ENCODE data around the gene NLN.
A peak's percentile ranks its signal among the peaks of the same experiment; 100 is the strongest.

NLN gene

DNA sequence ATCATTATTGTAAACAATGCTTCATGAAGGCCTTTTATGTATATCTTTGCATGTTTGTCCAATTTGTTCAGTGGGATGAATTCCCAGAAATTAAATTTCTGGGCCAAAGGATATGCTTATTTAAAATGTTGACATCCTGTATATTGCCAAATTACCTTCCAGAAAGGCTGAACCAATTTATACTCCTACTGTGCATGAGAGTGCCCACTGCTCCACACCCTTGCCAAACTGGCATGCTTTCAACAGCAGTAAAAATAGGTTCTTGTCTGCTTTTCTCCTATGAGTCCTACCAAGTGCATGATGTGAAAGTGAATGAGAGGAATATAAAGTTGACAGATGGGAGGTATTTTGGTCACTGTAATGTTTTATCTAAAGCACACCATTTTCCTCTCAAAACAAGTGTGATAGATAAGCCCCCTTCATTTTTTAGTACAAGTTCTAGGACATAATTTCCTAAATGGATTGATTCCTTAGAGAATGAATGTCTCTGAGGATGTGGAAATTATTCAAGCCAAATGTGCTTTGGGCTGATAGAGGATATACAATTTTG is 133.8 kb downstream of the NLN start:
- TF ChIP-seq CTCF (IDR thresholded peaks at IDR 0.05; ENCODE audit: low read depth, low read length) (no peak), POLR2A (IDR thresholded peaks at IDR 0.05; ENCODE audit: extremely low read depth, insufficient read length) (no peak), MYC (IDR thresholded peaks at IDR 0.05; ENCODE audit: low read depth, low read length) (no peak)
- TF ChIP-seq, protein P1, sequence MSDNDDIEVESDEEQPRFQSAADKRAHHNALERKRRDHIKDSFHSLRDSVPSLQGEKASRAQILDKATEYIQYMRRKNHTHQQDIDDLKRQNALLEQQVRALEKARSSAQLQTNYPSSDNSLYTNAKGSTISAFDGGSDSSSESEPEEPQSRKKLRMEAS (IDR thresholded peaks at IDR 0.05; ENCODE audit: low read depth, low read length), result no peak
- DNase-seq (ENCODE audit: low read depth), result no peak
- H3K4me3 ChIP-seq (ENCODE audit: low read depth, low read length), result no peak overlapping the region

DNA sequence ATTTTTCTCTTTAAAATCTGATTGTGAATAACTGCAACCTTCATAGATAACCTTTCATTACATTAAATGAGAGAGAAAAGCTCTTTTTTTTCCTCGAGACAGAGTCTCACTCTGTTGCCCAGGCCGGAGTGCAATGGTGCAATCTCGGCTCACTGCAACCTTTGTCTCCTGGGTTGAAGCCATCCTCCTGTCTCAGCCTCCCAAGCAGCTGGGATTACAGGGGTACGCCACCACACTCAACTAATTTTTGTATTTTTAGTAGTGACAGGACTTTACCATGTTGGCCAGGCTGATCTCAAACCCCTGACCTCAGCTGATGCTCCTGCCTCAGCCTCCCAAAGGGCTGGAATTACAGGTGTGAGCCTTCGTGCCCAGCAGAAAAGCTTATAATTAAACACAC is 134.5 kb downstream of the NLN start:
- no peak for TF ChIP-seq MYC (IDR thresholded peaks at IDR 0.05; ENCODE audit: low read depth, low read length)
- TF ChIP-seq, protein P1 (IDR thresholded peaks at IDR 0.05; ENCODE audit: low read depth, low read length), result no peak
- no peak for TF ChIP-seq POLR2A (IDR thresholded peaks at IDR 0.05; ENCODE audit: extremely low read depth, insufficient read length)
- no peak for TF ChIP-seq CTCF (IDR thresholded peaks at IDR 0.05; ENCODE audit: low read depth, low read length)
- H3K4me3 ChIP-seq (ENCODE audit: low read depth, low read length), result no peak overlapping the region
- DNase-seq (ENCODE audit: low read depth), result no peak

DNA sequence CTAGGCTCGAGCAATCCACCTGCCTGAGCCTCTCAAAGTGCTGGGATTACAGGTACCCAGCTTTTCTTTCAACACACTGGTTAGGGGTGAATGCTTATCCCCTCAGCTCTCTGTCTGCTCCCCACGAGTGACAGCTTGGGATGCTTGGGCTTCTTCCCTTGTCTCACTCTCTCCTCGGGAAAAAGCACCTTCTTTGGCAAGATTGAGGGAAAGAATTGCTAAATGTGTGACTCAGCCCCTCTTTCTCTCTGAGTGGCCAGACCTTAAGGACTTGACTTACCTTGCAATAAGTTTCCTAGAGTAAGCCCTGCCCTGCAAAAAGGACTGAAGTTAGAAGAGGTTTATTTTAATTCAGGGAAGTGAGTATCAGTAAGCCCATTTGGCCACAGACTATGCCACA is 136.3 kb downstream of the NLN start:
- no peak overlapping the region for H3K4me3 ChIP-seq (ENCODE audit: low read depth, low read length)
- peak; percentile 14 for DNase-seq (ENCODE audit: low read depth)
- TF ChIP-seq MYC (IDR thresholded peaks at IDR 0.05; ENCODE audit: low read depth, low read length), result no peak
- TF ChIP-seq POLR2A (IDR thresholded peaks at IDR 0.05; ENCODE audit: extremely low read depth, insufficient read length), result no peak
- TF ChIP-seq, protein P1 (IDR thresholded peaks at IDR 0.05; ENCODE audit: low read depth, low read length), result no peak

- no peak overlapping the region for H3K4me3 ChIP-seq (ENCODE audit: low read depth, low read length)
- no peak for TF ChIP-seq CTCF (IDR thresholded peaks at IDR 0.05; ENCODE audit: low read depth, low read length)
- no peak for TF ChIP-seq MYC (IDR thresholded peaks at IDR 0.05; ENCODE audit: low read depth, low read length)
- TF ChIP-seq, protein P1 (IDR thresholded peaks at IDR 0.05; ENCODE audit: low read depth, low read length), result no peak
- TF ChIP-seq POLR2A (IDR thresholded peaks at IDR 0.05; ENCODE audit: extremely low read depth, insufficient read length), result no peak
- no peak for DNase-seq (ENCODE audit: low read depth)
Measured at GRCh38 chr5:65861830-65862241, 139.8 kb downstream of the NLN start.

GRCh38 chr5:65862384-65862783 is 140.4 kb downstream of the NLN start:
- TF ChIP-seq, protein P1 (IDR thresholded peaks at IDR 0.05; ENCODE audit: low read depth, low read length), result no peak
- TF ChIP-seq CTCF (IDR thresholded peaks at IDR 0.05; ENCODE audit: low read depth, low read length) (no peak), POLR2A (IDR thresholded peaks at IDR 0.05; ENCODE audit: extremely low read depth, insufficient read length) (no peak), MYC (IDR thresholded peaks at IDR 0.05; ENCODE audit: low read depth, low read length) (no peak)
- H3K4me3 ChIP-seq (ENCODE audit: low read depth, low read length), result no peak overlapping the region
- no peak for DNase-seq (ENCODE audit: low read depth)

DNA sequence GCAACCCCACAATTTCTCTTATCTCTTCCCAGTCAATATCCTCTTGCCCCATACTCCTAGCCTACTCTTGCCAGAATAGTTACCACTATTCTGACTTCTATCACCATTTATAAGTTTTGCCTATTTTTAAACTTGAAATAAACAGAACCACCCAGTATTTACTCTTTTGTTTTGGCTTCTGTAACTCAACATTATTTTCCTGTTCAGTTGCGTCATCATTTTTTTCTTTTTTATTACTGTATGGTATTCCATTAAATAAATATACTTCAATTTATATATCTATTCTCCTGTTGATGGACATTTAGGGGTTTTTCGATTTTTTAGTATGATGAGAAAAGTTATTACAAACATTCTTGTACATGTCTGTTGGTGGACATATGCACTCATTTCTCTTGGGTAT is 141.7 kb downstream of the NLN start:
- DNase-seq (ENCODE audit: low read depth), result no peak
- no peak for TF ChIP-seq MYC (IDR thresholded peaks at IDR 0.05; ENCODE audit: low read depth, low read length)
- no peak for TF ChIP-seq CTCF (IDR thresholded peaks at IDR 0.05; ENCODE audit: low read depth, low read length)
- no peak for TF ChIP-seq POLR2A (IDR thresholded peaks at IDR 0.05; ENCODE audit: extremely low read depth, insufficient read length)
- TF ChIP-seq, protein P1 (IDR thresholded peaks at IDR 0.05; ENCODE audit: low read depth, low read length), result no peak
- H3K4me3 ChIP-seq (ENCODE audit: low read depth, low read length), result no peak overlapping the region
